Cardiac muscle cell (in vitro differentiated cells and primary cell): ENCODE measurements around the gene TMPRSS2. TPM values are rescaled to one million over a fixed set of nuclear protein-coding genes. Genes with fewer than 3 reads are reported as not detected.
A peak's percentile ranks its signal among the peaks of the same experiment; 100 is the strongest.
"Not testable (repeated sequence)": the region's sequence is repeated elsewhere in the genome, so short reads cannot be mapped to it uniquely, and the experiment has no call there.

Experiments
- DNase-seq, 2 donors: peaks; one replicate each; pipeline versions ENCODE4 v3.0.0 to v3.0.0-alpha.2; 2010 to 2017; ENCODE audit warnings: low read depth in 1 of 2, low spot score in 1 of 2
- H3K27ac ChIP-seq: fragments of 200-600 bp; sonication (generic); 2 replicates; pipeline ENCODE4 v1.5.1; 2016
- H3K27me3 ChIP-seq: fragments of 200-600 bp; sonication (generic); 2 replicates; pipeline ENCODE4 v1.6.0; 2016; ENCODE audit warnings: control low read depth
- H3K36me3 ChIP-seq: fragments of 200-600 bp; sonication (generic); 2 replicates; pipeline ENCODE4 v1.5.1; 2016; ENCODE audit warnings: control low read depth
- H3K4me1 ChIP-seq: fragments of 200-600 bp; sonication (generic); 2 replicates; pipeline ENCODE4 v1.8.1; 2017; ENCODE audit warnings: low read depth, mild to moderate bottlenecking, mixed run types
- H3K4me3 ChIP-seq: fragments of 200-600 bp; sonication (generic); 2 replicates; pipeline ENCODE4 v1.5.1; 2016; ENCODE audit warnings: mild to moderate bottlenecking
- H3K9me3 ChIP-seq: fragments of 200-600 bp; sonication (generic); 2 replicates; pipeline ENCODE4 v1.5.1; 2017; ENCODE audit warnings: low read depth, mild to moderate bottlenecking, control low read depth
- polyA plus RNA-seq: library from polyadenylated mRNA; unstranded; fragments of >200 nt; fragmentation: Nextera tagmentation; extraction: Ambion mirVana; gene quantifications from 2 replicates; pipeline ENCODE4 v1.2.1, GENCODE V29; 2016
- total RNA-seq: library from RNA; depleted of rRNA; stranded (reverse); fragments of >200 nt; gene quantifications from 2 replicates; pipeline ENCODE4 v1.2.3, GENCODE V29; 2016
- TF ChIP-seq, protein P1 (sequence below): IDR thresholded peaks from 2 replicates; pipeline ENCODE4 v1.5.1; 2012; ENCODE audit warnings: low read depth, mild to moderate bottlenecking, low read length

TMPRSS2 gene
- total and polyA plus RNA-seq, 2 experiments from 2014 or later: not detected

GRCh38 chr21:41428311-41428710 lies 79.6 kb downstream of the TMPRSS2 start:
- peaks cover 73% of the 10 kb centered on the region for H3K27me3 ChIP-seq
- no peaks in the 10 kb centered on the region for H3K36me3 ChIP-seq
- TF ChIP-seq, protein P1, sequence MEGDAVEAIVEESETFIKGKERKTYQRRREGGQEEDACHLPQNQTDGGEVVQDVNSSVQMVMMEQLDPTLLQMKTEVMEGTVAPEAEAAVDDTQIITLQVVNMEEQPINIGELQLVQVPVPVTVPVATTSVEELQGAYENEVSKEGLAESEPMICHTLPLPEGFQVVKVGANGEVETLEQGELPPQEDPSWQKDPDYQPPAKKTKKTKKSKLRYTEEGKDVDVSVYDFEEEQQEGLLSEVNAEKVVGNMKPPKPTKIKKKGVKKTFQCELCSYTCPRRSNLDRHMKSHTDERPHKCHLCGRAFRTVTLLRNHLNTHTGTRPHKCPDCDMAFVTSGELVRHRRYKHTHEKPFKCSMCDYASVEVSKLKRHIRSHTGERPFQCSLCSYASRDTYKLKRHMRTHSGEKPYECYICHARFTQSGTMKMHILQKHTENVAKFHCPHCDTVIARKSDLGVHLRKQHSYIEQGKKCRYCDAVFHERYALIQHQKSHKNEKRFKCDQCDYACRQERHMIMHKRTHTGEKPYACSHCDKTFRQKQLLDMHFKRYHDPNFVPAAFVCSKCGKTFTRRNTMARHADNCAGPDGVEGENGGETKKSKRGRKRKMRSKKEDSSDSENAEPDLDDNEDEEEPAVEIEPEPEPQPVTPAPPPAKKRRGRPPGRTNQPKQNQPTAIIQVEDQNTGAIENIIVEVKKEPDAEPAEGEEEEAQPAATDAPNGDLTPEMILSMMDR: no peak
- H3K4me1 ChIP-seq: no peaks in the 10 kb centered on the region
- H3K9me3 ChIP-seq: no peaks in the 10 kb centered on the region
- H3K27ac ChIP-seq: no peak overlapping the region
- DNase-seq: no peak
- H3K4me3 ChIP-seq: no peak overlapping the region

GRCh38 chr21:41427556-41427955 lies 80.4 kb downstream of the TMPRSS2 start:
- Histone ChIP-seq H3K9me3 (no peaks in the 10 kb centered on the region), H3K4me1 (no peaks in the 10 kb centered on the region), H3K27ac (no peak overlapping the region), H3K4me3 (no peak overlapping the region), H3K27me3 (peaks cover 74% of the 10 kb centered on the region), H3K36me3 (no peaks in the 10 kb centered on the region)
- DNase-seq: no peak
- TF ChIP-seq, protein P1: no peak

GRCh38 chr21:41426676-41427404 lies 81.1 kb downstream of the TMPRSS2 start:
- TF ChIP-seq, protein P1: no peak
- Histone ChIP-seq H3K27ac (no peak overlapping the region), H3K4me1 (no peaks in the 10 kb centered on the region), H3K27me3 (peaks cover 81% of the 10 kb centered on the region), H3K9me3 (no peaks in the 10 kb centered on the region), H3K36me3 (no peaks in the 10 kb centered on the region), H3K4me3 (peak overlapping the region; percentile 16)
- no peak for DNase-seq

DNA sequence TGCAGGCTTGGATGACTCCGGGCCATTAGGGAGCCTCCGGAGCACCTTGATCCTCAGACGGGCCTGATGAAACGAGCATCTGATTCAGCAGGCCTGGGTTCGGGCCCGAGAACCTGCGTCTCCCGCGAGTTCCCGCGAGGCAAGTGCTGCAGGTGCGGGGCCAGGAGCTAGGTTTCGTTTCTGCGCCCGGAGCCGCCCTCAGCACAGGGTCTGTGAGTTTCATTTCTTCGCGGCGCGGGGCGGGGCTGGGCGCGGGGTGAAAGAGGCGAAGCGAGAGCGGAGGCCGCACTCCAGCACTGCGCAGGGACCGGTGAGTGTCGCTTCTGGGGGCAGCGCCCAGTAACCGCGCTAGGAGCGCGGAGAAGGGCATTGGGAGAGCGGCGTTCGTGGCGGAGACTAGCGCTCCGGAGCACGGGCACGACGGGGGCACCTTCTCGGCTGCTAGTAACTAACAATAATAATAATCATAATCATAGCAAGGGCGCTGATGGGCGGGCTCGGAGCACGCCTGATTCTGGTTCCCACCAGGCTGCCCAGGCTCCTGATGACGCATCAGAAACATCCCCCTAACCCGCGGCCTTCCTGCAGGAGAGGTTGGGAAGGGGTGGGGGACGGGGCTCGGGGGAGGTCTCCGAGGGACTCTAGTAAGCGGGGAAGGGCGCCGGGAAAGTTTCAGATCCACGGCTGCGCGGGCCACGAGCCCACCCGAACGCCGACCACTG lies 81.8 kb downstream of the TMPRSS2 start, which contains the start of gene MX1:
MX1 (plus strand) TSS at position 286 of the 722 bp plus-strand sequence. CDS start 5,832 bp downstream, outside the sequence.
- TF ChIP-seq, protein P1: no peak
- DNase-seq: peak; percentile 47 to 61
- Histone ChIP-seq H3K27me3 (peaks cover 83% of the 10 kb centered on the region), H3K27ac (no peak within 1 kb of the TSS), H3K9me3 (no peaks in the 10 kb centered on the region), H3K4me3 (peak within 1 kb of the TSS; percentile 16), H3K36me3 (no peaks in the 10 kb centered on the region), H3K4me1 (no peaks in the 10 kb centered on the region)

GRCh38 chr21:41425588-41425953 lies 82.4 kb downstream of the TMPRSS2 start:
- Histone ChIP-seq H3K4me1 (no peaks in the 10 kb centered on the region), H3K27ac (no peak overlapping the region), H3K4me3 (no peak overlapping the region), H3K9me3 (no peaks in the 10 kb centered on the region), H3K36me3 (no peaks in the 10 kb centered on the region), H3K27me3 (peaks cover 83% of the 10 kb centered on the region)
- DNase-seq: no peak
- TF ChIP-seq, protein P1: no peak

DNA sequence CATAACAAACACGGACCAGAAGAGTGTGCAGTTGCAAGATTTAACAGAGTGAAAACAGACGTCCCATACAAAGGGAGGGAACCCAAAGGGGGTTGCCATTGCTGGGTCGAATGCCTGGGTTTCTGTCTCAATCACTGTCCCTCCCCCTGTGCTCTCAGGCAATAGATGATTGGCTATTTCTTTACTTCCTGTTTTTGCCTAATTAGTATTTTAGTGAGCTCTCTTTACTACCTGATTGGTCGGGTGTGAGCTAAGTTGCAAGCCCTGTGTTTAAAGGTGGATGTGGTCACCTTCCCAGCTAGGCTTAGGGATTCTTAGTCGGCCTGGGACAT lies 84.7 kb downstream of the TMPRSS2 start:
- not testable (repeated sequence) for H3K9me3 ChIP-seq, H3K36me3 ChIP-seq, DNase-seq, H3K4me3 ChIP-seq, H3K4me1 ChIP-seq, H3K27ac ChIP-seq
- H3K27me3 ChIP-seq: peaks cover 73% of the 10 kb centered on the region
